NCI-H1930 (cell line): Measurements from ENCODE around the gene SNRPD3.

ENCODE experiments used
- DNase-seq, 2 experiments: peaks; one replicate each; lab custom pipeline; 2025; lab: John Stamatoyannopoulos, UW

Gene SNRPD3

GRCh38 chr22:24567668-24568067, 11.9 kb downstream of the SNRPD3 start:
- no peak for DNase-seq

- DNase-seq: no peak
Measured at GRCh38 chr22:24571266-24571665, 15.5 kb downstream of the SNRPD3 start.

GRCh38 chr22:24576778-24577177, 21.0 kb downstream of the SNRPD3 start:
- DNase-seq: no peak

GRCh38 chr22:24578355-24579257, 22.8 kb downstream of the SNRPD3 start:
- no peak for DNase-seq

GRCh38 chr22:24579258-24579601, 23.4 kb downstream of the SNRPD3 start:
- no peak for DNase-seq

- no peak for DNase-seq
Measured at GRCh38 chr22:24580276-24580675, 24.5 kb downstream of the SNRPD3 start.

- DNase-seq: no peak
Measured at GRCh38 chr22:24582056-24582814, 26.4 kb downstream of the SNRPD3 start.

- DNase-seq: no peak
Measured at GRCh38 chr22:24583221-24584165, 27.7 kb downstream of the SNRPD3 start.

- DNase-seq: no peak
Measured at GRCh38 chr22:24584166-24584790, 28.5 kb downstream of the SNRPD3 start.

GRCh38 chr22:24584871-24585411, 29.1 kb downstream of the SNRPD3 start:
- no peak for DNase-seq

- no peak for DNase-seq
Measured at GRCh38 chr22:24585461-24585860, 29.7 kb downstream of the SNRPD3 start.

- no peak for DNase-seq
Measured at GRCh38 chr22:24585927-24586546, 30.2 kb downstream of the SNRPD3 start.

- DNase-seq: no peak
Measured at GRCh38 chr22:24587251-24587650, 31.5 kb downstream of the SNRPD3 start.

- DNase-seq: no peak
Measured at GRCh38 chr22:24587948-24588347, 32.1 kb downstream of the SNRPD3 start.

GRCh38 chr22:24588381-24588756, 32.6 kb downstream of the SNRPD3 start:
- no peak for DNase-seq

GRCh38 chr22:24588757-24589481, 33.1 kb downstream of the SNRPD3 start:
- DNase-seq: no peak

GRCh38 chr22:24589518-24590030, 33.8 kb downstream of the SNRPD3 start:
- DNase-seq: no peak

- DNase-seq: no peak
Measured at GRCh38 chr22:24590596-24591173, 34.9 kb downstream of the SNRPD3 start.

GRCh38 chr22:24591286-24591830, 35.6 kb downstream of the SNRPD3 start:
- DNase-seq: no peak
